GM19324 (cell line): ENCODE measurements around the gene CACNA2D1.
"Not testable (repeated sequence)": the region's sequence is repeated elsewhere in the genome, so short reads cannot be mapped to it uniquely, and the experiment has no call there.

Experiments used
- ATAC-seq: cut with Tn5 transposase; IDR thresholded peaks from one replicate; pipeline ENCODE4 v1.9.1; 2021; ENCODE audit warnings: mild to moderate bottlenecking, moderate library complexity; ENCODE audit not compliant: unreplicated experiment, low FRiP score

Gene CACNA2D1

DNA sequence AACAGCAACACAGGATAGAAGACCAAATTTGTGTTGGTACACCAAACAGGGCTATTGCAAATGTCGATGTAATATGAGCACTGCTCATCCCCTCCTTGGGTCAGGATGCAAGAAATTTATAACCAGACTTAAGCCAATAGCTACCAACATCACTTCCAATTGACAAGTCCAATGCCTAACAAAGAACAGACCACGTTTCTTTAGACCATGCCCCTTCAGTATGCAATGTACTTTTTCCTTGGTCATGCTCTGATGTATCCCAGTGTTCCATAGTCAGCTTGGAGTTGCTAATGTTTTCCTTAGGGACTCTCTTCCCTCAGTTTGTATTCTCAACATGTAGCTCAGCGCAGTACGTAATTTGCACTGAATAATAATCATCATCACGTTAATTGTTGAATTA lies 7.8 kb downstream of the CACNA2D1 start:
- ATAC-seq = no peak

DNA sequence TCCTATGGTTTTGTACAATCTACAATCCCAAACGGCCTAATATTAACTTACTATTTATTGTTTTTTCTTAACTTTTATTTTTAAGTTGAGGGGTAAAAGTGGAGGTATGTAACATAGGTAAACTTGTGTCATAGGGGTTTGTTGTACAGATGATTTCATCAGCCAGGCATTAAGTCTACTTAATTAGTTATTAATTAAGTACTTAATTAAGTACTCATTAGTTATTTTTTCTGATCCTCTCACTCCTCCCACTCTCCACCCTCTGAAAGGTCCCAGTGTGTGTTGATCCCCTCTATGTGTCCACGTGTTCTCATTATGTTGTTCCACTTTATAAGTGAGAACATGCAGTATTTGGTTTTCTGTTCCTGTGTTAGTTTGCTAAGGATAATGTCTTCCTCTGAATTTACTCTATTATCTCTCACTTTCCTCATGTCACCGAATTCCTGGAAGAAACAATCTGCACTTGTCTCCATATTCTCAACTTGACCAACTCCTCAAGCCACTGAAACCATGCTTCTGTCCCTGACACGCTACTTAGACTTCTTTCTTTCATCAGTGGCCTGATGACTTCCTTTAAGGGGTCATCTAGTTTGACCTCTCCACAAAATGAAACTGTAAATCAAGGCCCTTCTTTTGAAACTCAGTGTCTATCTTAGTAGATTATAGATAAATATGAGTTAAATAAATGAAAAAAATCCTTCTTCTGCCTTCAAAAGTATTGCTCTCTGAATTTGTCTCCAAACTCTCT lies 9.1 kb downstream of the CACNA2D1 start:
- no peak for ATAC-seq

DNA sequence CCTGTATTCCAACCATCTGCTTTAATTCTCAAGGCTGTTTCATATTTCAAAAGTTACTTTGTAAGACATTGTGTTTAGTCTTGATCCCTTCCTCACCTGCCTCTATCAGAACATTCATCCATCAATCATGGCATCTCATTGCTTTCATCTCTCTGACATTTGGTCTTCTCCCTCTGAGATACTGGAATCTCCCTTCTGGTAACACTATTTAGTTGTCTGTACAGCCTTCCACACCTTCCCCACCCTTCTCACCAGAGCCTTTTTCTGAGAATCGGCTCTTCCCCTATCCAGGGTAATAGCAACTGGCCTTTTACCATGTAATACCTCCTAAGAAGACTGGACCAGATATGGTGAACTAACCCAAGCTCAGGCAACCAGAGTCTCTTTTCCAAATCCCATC lies 10.1 kb downstream of the CACNA2D1 start:
- ATAC-seq = no peak

DNA sequence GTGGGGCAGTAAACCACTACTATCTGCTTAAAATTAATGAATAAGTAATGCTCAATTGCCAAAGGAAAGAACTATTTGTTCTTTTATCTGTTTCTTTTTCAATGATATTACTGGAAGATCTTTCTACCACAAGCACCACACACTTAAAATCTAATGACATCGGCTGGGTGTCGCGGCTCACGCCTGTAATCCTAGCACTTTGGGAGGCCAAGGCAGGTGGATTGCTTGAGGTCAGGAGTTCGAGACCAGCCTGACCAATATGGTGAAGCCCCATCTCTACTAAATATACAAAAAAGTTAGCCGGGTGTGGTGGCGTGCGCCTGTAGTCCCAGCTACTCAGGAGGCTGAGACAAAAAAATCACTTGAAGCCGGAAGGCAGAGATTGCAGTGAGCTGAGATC lies 10.8 kb downstream of the CACNA2D1 start:
- ATAC-seq = not testable (repeated sequence)

DNA sequence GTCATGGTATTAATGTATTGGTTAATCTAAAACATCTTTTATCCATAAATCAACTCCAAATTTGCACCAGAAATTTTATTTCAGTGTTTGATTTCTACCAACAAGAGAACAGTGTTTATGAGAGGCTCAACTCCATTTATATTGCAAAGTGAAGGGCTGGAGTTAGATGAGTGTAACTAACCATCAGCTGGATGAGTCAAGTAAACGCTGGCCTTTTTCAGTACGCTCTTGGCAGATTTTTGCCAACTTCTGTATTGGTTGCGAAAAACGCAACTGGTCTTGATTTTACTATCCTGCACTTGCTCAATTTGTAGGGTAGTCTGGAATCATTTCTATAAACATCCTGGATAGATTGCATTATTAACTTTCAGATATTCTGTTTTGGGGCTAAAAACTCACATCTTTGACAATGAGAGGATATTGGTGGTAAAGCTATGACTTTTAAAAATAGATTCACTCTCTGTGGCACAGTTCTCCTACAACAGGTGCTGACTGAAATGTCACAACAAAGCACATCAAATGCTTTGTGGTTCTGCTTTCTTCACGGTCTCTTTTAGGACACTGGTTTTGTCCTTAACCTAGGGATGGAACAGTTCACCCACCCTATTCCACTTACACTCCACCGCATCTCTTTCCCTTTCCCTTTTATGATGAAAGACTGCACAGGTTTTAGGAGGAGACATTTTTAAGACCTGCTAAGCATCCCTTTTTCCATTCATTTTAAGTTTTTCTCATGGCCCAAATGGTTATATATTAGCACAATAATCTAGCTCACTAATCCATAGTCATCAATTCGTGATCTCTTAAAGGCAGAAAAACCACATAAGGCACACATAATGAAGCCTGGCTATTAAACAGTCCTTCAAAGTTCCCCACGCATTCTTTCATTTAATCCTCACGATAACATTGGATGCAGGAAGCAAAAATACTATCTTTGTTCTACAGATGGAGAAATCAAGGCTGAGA lies 12.8 kb downstream of the CACNA2D1 start:
- no peak for ATAC-seq

DNA sequence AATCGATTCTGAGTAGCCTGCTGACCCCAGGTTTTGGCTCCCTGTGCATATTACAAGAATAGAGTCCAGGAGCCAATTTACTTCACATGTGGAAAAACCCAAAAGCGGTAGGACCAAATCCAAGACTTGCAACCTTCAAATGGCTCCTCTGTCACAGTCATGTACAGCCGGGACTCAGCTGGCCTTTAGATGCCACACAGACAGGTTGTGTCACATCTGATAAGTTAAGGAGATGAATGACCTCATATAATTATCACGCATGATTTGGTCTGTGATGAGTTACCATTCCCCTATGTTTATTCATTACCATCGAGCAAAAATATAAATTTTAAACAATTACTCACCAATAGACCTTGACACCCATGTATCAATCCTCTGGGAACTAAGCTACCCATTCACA lies 14.2 kb downstream of the CACNA2D1 start:
- ATAC-seq = no peak

DNA sequence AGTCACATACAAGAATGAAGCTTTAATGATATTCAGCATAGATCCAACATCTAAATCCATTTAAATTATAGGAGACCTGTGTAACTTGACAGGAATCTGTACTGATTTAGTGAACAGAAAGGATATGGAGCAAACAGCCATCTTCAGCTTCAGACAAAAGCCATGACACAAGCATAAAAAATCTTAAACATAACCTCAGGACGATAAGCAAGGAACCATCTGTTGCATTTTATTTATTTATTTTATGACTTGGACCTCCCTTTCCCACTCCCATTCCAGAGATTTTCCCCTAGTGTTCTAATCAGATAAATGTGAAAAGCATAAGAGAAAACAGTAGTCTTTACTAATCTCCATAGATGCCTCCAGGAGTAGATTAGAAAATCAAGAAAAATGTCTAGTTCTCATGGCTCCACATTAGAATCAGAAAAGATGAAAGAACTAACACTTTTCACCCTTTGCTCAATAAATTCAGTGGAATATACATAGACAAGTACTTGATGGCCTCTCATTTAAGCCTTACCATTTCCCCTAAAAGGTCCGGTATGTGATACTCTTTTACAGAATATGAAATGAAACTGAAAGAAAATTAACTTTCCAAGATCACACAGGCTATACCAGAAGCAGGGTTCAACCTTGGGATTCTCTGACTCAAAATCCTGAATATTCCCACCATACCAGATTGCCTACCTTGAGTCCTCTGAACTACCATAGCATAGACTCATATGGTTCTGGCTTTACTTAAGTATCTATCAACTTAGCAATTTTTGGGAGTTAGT lies 15.2 kb downstream of the CACNA2D1 start:
- ATAC-seq = no peak

DNA sequence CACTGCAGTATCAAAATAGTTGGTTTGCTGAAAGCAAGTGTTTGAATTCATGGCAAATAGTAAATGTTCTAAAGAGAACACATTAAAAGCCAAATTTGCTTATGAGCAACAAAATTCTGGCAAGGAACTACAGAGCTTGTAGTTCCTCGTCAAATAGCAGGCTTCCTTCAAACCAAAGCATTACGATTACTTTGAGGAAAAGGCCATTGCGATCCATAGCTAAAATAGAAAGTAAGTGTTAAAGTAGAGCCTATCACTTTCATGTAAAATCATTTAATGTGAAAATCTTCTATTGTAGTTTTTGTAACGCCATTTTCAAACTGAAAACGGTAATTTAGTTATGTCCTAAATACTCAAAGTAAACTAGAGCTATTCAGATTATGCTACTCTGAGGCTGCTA lies 20.1 kb downstream of the CACNA2D1 start:
- no peak for ATAC-seq

DNA sequence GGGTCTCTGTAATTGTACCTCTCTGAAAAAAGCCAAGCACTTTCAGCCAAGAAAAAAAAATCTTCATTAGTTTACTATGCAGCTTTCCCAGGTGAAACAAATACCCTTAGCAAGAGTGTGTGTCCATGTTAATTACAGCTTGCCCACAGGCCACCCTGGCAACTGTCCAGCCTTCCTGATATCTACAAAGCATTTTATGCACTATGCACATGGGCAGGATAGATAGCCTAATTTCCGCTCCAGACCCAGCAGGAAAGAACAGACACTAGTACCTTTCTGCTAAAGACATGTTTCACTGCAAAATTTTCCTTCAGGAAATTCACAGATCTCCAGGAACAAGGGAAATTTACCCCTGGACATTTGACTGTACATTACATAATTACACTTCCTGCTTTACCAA lies 24.4 kb downstream of the CACNA2D1 start:
- no peak for ATAC-seq

DNA sequence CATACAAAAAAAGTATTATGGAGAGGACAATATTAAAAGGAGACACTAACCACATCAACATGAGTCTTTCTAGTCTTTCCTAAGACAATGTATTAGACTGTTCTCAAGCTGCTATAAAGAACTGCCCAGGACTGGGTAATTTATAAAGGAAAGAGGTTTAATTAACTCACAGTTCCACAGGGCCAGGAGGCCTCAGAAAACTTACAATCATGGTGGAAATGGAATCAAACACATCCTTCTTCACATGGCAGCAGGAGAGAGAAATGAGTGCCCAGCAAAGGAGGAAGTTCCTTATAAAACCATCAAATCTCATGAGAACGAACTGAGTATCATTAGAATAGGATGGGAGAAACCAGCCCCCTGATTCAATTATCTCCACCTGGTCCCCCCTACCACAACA lies 25.7 kb downstream of the CACNA2D1 start:
- no peak for ATAC-seq

DNA sequence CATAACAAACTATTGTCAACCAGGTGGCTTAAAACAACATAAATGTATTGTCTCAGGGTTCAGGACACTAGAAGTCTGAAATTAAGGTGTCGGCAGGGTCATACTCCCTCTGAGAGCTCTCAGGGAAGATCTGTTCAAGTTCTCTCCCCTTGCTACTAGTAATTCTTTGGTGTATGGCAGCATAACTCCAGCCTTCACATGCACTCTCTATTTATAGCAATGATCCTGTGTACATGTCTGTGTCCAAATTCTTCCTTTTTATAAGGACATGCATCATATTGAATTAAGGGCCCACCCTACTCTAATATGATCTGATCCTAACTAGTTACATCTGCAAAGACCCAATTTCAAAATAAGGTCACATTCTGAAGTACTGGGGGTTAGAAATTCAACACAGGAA lies 27.2 kb downstream of the CACNA2D1 start:
- no peak for ATAC-seq

DNA sequence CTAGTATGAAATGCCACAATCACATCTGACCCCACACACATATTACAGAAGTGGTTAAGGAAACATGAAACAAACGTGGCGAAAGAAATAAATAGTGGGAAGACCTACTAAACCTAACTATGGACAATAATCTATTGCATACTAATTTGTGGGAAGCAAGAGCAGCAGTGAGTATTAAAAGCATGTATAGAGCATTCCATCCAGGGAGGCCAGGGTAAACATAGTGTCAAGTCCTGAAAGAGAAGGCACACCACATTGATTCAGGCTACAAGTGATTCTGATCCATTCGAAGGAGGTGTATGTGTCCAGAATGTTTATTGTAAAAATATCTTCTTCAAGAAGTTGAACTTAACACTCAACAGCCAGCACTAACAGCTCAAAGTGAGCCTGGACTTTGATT lies 29.2 kb downstream of the CACNA2D1 start:
- ATAC-seq = no peak

DNA sequence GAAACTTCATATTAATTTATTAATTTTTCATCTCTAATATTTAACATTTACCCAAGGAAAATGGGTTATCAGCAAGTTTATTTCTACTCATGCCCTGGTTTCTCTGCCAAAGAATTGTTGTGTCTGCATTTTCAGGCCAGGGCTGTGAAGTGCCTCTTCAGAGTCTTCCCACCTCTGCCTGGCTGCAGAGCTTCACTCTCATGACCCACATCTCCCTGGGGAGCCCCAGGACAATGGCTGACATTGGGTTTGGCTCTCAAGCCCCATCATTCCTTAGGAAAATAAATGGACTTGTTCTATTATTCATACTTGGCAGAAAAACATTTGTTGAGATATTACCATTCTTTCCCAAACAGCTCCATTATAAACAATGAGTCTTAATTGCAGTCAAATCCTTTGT lies 30.3 kb downstream of the CACNA2D1 start:
- no peak for ATAC-seq

DNA sequence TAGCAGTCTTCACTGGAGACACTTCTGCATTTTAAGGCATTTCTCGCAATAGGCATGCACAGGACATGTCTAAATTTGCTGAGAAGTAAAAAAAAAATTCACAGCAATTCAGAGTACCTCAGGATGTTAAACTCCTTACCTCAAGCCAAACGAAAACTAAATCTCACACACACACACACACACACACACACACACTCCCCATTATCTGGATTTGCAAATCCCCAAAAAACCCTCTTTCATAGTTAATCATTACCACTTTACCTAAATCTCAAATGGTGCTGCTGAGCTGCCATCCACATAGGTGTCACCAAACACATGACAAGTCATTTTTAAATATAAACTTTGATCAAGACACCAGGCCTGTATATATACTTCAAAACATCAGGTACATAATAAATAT lies 31.8 kb downstream of the CACNA2D1 start:
- no peak for ATAC-seq

DNA sequence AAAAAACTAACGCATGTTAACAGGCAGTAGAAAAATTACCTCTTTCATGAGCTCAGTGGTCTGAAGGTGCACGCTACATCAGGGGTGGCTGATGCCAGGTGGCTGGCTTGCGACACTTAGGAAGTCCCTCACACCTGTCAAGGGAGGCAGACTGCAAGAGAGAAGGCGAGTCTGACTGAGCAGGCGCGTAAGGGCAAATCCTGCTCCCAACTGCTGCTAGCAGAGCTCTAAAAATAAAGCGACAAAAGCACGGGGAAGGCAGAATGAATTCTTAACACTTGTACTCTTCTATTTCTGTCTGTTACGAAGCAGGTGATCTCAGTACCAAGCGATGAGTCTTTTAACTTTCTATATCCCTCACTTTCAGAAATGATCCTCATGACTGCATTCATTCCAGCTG lies 33.1 kb downstream of the CACNA2D1 start:
- ATAC-seq = no peak

DNA sequence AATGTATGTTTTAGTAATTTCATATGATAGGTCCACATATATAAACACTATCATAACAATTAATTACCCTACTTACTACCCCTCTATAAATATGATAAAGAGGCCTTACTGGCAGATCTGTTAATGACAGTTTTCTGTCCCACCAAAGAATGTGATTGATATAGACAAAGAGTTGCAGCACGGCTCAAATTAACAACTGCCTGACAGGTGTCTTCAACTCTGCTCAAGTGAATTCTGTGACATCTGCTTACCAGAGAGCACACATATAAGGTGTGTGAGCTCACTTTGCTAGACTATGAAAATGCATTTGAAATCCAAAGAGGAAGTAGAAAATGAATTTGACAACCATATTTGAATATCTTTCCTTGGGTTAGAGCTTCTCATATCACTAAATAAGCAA lies 36.6 kb downstream of the CACNA2D1 start:
- no peak for ATAC-seq

DNA sequence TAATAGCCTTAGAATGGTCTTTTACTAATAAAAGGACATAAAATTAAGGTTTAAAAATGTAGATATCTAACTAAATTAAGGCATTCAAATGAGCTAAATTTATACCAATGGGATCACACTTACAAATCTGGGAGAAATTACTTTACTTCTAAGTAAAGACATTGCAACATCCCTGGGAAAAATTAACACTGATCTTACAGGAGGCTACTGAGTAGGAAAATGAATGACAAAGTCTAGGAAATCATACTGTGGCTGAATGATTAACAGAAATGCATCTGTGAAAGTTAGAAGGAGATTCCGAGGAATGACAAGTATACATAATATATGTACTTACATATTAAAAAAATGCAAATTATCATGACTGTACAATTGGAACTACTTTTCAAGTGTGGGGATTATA lies 38.3 kb downstream of the CACNA2D1 start:
- no peak for ATAC-seq

DNA sequence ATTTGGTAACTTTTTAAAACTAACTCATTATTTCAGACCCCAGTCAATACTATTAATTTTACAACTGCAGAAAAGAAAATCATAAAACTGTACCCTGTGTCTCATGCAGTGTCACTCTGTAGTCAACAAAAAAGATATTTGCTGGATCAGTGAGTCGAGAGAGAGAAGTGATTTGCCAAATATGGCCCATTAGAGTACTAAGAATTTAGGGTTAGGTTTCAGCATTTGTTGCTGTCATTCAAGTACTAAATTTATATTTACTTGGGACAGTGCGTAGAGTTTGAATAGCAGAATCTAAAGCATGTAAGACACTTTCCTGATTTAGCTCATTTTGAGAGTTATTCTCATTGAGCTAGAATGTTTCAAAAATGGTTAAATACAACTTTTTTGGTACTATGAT lies 38.9 kb downstream of the CACNA2D1 start:
- ATAC-seq = no peak

DNA sequence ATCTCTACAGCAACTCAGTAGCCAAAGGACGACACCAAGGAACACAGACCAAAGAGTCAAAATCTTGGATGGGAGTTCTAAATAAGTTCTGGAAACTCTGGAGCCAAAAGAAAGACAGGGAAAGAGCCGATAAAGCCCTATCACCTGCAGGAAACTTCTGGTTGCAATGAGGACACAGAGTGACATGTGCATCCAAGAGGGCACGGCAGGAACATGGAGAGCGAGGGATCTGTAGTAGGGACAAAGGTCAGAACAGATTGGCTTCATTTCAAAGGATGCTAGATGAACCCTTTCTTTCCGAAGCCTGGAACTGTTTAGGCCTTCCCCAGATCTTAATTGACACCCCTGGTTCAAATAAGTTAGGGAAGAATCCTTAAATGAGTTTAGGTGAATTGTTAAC lies 39.5 kb downstream of the CACNA2D1 start:
- no peak for ATAC-seq

DNA sequence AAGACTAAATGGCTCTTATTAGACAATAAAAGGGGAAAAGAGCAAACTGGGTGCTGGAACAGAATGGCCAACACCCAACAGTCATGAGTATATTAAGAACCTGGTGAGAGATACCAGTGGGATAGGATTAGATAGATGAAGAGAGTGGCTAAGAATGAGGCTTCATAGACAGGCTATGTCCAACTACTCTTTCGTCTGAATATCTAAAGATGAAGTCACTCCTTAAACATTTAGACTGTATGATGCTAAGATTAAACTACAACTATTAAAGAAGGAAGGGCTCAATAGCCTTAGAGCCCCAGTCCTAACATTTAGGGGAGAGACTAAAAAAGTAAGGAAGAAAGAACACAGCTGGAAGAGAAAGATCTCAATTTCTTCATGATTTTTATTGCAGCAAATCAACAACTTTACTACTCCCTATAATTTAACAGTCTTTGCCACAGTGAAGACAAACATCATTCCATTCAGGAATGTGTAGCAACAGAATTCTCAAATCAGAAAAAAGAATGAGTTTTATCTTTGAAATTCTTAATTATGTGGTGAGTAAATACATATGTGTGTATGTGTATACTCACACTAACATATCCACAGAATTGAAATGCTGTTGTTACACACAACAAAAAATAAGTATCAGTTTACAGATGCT lies 45.6 kb downstream of the CACNA2D1 start:
- no peak for ATAC-seq

DNA sequence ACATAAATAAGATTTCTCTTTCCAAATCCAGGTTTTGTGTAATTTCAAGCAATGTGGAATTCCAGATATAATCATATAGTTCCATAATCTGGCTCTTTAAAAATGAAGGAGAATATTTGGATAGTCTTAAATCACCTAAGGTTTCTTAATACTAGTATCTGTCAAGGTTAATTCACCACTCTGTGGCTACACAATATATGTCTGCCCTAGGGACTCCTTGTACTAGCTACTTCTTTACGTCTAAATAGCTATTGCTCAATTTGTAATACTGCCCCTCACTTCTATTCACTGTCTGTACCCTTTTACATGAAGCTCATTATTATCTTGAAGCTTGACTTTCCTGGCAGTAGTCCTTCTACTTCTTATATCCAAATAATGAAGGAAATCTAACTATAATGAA lies 47.2 kb downstream of the CACNA2D1 start:
- ATAC-seq = no peak
